Measurements from ENCODE around the gene CEP135. TPM values are rescaled to one million over a fixed set of nuclear protein-coding genes. Genes with fewer than 3 reads are reported as not detected.

Gene CEP135
- total and polyA plus RNA-seq, 2 donors (not counting 3 experiments of a cell fraction or from before 2014, with no cell fraction given): 2.8 to 15.3 TPM

DNA sequence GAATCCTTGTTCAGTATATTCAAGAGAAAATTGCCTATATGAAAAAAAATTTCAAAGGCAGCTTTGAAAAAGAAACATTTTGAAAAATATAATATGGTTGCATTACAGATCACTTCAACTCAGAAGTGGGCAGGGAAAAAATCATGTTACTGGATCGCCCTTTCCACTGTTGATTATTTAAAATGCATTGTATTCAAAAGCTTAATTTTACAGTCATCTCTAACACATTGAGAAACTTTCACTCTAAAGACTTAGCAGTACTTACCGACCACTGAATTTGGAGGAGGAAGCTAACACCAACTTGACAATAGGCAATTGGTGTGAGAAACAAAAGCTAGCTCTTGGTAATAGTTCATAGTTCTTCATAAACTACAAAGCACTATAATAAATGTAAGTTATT lies 101.9 kb downstream of the CEP135 start:
- Histone ChIP-seq H3K9me1 (replicated peaks; ENCODE audit: control insufficient read depth, extremely low read depth, insufficient read depth, low read length) (peaks cover 2% of the 10 kb centered on the region), H3K27me3 (ENCODE audit: control insufficient read depth in 2 of 2, insufficient read depth in 2 of 2, low read length in 2 of 2) (peaks cover 3 to 4% of the 10 kb centered on the region in 2 experiments), H3K36me3 (ENCODE audit: control insufficient read depth in 2 of 2, extremely low read depth in 1 of 2, insufficient read depth in 2 of 2, low read length in 2 of 2) (no peaks in the 10 kb centered on the region), H3K9ac (replicated peaks; ENCODE audit: extremely low read depth, insufficient read depth, low read length) (no peak overlapping the region), H3K79me2 (ENCODE audit: control insufficient read depth, insufficient read depth, low read length) (no peaks in the 10 kb centered on the region), H3K4me1 (ENCODE audit: control insufficient read depth, extremely low read depth, insufficient read depth, low read length) (peaks cover 6% of the 10 kb centered on the region), H3K9me3 (replicated peaks; ENCODE audit: control insufficient read depth, insufficient read depth, low read length) (no peaks in the 10 kb centered on the region), H3K27ac (ENCODE audit: insufficient read depth, low read depth, low read length) (no peak overlapping the region), H3K4me2 (ENCODE audit: insufficient read depth, low read length) (peak overlapping the region; percentile 78), H2AFZ (ENCODE audit: low read depth, low read length) (no peak overlapping the region), H3K4me3 (replicated peaks in 1 of 3; ENCODE audit: insufficient read depth in 1 of 3, low read depth in 1 of 3, low read length in 3 of 3) (peak overlapping the region in 1 of 3 experiments; percentile 73), H4K20me1 (replicated peaks; ENCODE audit: control insufficient read depth, extremely low read depth, insufficient read depth, low read length) (no peaks in the 10 kb centered on the region)
- no TSS peak for BruUV-seq (replicated peaks)
- ChIA-PET POLR2A (no interaction called here), CTCF (interaction anchor here (1.0 to 1.5 kb wide), 7 partner anchors 10 to 786 kb away, joined by 3 to 4 read pairs (median 4); partner anchors contain the start of gene CEP135)
- DNase-seq (ENCODE audit: low read depth, low spot score): no peak
- FAIRE-seq: no peak
- TF ChIP-seq, protein P1, sequence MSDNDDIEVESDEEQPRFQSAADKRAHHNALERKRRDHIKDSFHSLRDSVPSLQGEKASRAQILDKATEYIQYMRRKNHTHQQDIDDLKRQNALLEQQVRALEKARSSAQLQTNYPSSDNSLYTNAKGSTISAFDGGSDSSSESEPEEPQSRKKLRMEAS (IDR thresholded peaks at IDR 0.05; ENCODE audit: insufficient read depth, insufficient read length): no peak
- no peak for TF ChIP-seq POLR2A (IDR thresholded peaks at IDR 0.05; ENCODE audit: low read depth, low read length)
- no peak for TF ChIP-seq FOS (IDR thresholded peaks at IDR 0.05; ENCODE audit: borderline replicate concordance, insufficient read depth, low read length)
- TF ChIP-seq POLR2AphosphoS5 (IDR thresholded peaks at IDR 0.05; ENCODE audit: insufficient read depth, low read depth, low read length): no peak
- TF ChIP-seq, protein P2, sequence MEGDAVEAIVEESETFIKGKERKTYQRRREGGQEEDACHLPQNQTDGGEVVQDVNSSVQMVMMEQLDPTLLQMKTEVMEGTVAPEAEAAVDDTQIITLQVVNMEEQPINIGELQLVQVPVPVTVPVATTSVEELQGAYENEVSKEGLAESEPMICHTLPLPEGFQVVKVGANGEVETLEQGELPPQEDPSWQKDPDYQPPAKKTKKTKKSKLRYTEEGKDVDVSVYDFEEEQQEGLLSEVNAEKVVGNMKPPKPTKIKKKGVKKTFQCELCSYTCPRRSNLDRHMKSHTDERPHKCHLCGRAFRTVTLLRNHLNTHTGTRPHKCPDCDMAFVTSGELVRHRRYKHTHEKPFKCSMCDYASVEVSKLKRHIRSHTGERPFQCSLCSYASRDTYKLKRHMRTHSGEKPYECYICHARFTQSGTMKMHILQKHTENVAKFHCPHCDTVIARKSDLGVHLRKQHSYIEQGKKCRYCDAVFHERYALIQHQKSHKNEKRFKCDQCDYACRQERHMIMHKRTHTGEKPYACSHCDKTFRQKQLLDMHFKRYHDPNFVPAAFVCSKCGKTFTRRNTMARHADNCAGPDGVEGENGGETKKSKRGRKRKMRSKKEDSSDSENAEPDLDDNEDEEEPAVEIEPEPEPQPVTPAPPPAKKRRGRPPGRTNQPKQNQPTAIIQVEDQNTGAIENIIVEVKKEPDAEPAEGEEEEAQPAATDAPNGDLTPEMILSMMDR (IDR thresholded peaks at IDR 0.05; ENCODE audit: extremely low read depth in 1 of 2, insufficient read depth in 1 of 2, low read depth in 1 of 2, low read length in 2 of 2): no peak
- TF ChIP-seq GATA2 (IDR thresholded peaks at IDR 0.05; ENCODE audit: insufficient read depth, insufficient read length, low read depth, low read length): no peak
- no peak for TF ChIP-seq JUN (IDR thresholded peaks at IDR 0.05; ENCODE audit: borderline replicate concordance, insufficient read depth, insufficient read length, low read depth)
- TF ChIP-seq EZH2 (IDR thresholded peaks at IDR 0.05; ENCODE audit: borderline replicate concordance, low read depth, low read length, severe bottlenecking): no peak
- TF ChIP-seq MYC (IDR thresholded peaks at IDR 0.05; ENCODE audit: low read depth, low read length): no peak
- intact Hi-C loops (cut with micrococcal nuclease) (no loop called here), dilution Hi-C loops (cut with MboI; ENCODE audit: extremely low pct_ligation_motif_present, low sequenced_read_pairs) (no loop called here)
